Right atrium auricular region (tissue), 2 donors: ENCODE data around the gene TENM4. TPM values are rescaled to one million over a fixed set of nuclear protein-coding genes. Genes with fewer than 3 reads are reported as not detected.

ENCODE experiments used
- DNase-seq: peaks from one replicate; pipeline ENCODE4 v3.0.0-alpha.2; 2019; ENCODE audit warnings: low spot score
- H3K27ac ChIP-seq, 2 donors: fragments of 200-600 bp; sonication (generic); 1 replicate in 1 of 2; 2 replicates in 1 of 2; pipeline ENCODE4 v1.5.1; 2016 to 2019
- H3K27me3 ChIP-seq, 2 donors: fragments of 200-600 bp; sonication (generic); one replicate each; pipeline versions ENCODE4 v1.5.1 to v1.6.0; 2017 to 2019
- H3K36me3 ChIP-seq: fragments of 200-600 bp; sonication (generic); one replicate; pipeline ENCODE4 v1.5.1; 2016
- H3K4me1 ChIP-seq, 2 donors: fragments of 200-600 bp; sonication (generic); one replicate each; pipeline versions ENCODE4 v1.5.1 to v1.6.0; 2017 to 2019
- H3K4me3 ChIP-seq, 2 donors: fragments of 200-600 bp; sonication (generic); 1 replicate in 1 of 2; 2 replicates in 1 of 2; pipeline ENCODE4 v1.5.1; 2017 to 2019; ENCODE audit warnings: mild to moderate bottlenecking in 1 of 2, moderate library complexity in 1 of 2
- H3K9me3 ChIP-seq, 2 donors: fragments of 200-600 bp; sonication (generic); one replicate each; pipeline ENCODE4 v1.5.1; 2019
- CTCF ChIP-seq, 2 donors: fragments of 200-600 bp; sonication (generic); IDR thresholded peaks; one replicate each; pipeline ENCODE4 v1.5.1; 2019; ENCODE audit warnings: antibody characterized with exemption in 2 of 2
- total RNA-seq, 2 donors: library from RNA; depleted of rRNA; stranded (reverse); fragments of >200 nt; gene quantifications; one replicate each; pipeline ENCODE4 v1.1.0, GENCODE V29; 2016

Gene TENM4
- total RNA-seq, 2 donors from 2014 or later = 0.30 to 0.98 TPM

GRCh38 chr11:79388201-79388600 is 52.6 kb downstream of the TENM4 start:
- no peak for TF ChIP-seq CTCF (IDR thresholded peaks at IDR 0.05)
- Histone ChIP-seq H3K27me3 (no peaks in the 10 kb centered on the region), H3K4me1 (no peaks in the 10 kb centered on the region), H3K36me3 (no peaks in the 10 kb centered on the region), H3K9me3 (no peaks in the 10 kb centered on the region), H3K4me3 (no peak overlapping the region), H3K27ac (no peak overlapping the region)
- no peak for DNase-seq

- Histone ChIP-seq H3K4me1 (no peaks in the 10 kb centered on the region), H3K36me3 (no peaks in the 10 kb centered on the region), H3K4me3 (no peak overlapping the region), H3K27ac (no peak overlapping the region), H3K27me3 (no peaks in the 10 kb centered on the region), H3K9me3 (no peaks in the 10 kb centered on the region)
- no peak for DNase-seq
- no peak for TF ChIP-seq CTCF (IDR thresholded peaks at IDR 0.05)
Measured at GRCh38 chr11:79383874-79384273, 57.0 kb downstream of the TENM4 start.

GRCh38 chr11:79382301-79383050 is 58.4 kb downstream of the TENM4 start:
- no peaks in the 10 kb centered on the region for H3K27me3 ChIP-seq
- H3K4me1 ChIP-seq = no peaks in the 10 kb centered on the region
- no peak overlapping the region for H3K4me3 ChIP-seq
- H3K36me3 ChIP-seq = no peaks in the 10 kb centered on the region
- TF ChIP-seq CTCF (IDR thresholded peaks at IDR 0.05) = no peak
- no peak for DNase-seq
- H3K27ac ChIP-seq = no peak overlapping the region
- H3K9me3 ChIP-seq = no peaks in the 10 kb centered on the region

GRCh38 chr11:79381036-79381435 is 59.8 kb downstream of the TENM4 start:
- H3K4me1 ChIP-seq = no peaks in the 10 kb centered on the region
- H3K9me3 ChIP-seq = peaks cover 0 to 8% of the 10 kb centered on the region in 2 donors
- no peak for TF ChIP-seq CTCF (IDR thresholded peaks at IDR 0.05)
- no peak overlapping the region for H3K27ac ChIP-seq
- DNase-seq = no peak
- H3K27me3 ChIP-seq = no peaks in the 10 kb centered on the region
- no peak overlapping the region for H3K4me3 ChIP-seq
- H3K36me3 ChIP-seq = no peaks in the 10 kb centered on the region

GRCh38 chr11:79377406-79377805 is 63.4 kb downstream of the TENM4 start:
- no peaks in the 10 kb centered on the region for H3K27me3 ChIP-seq
- H3K4me3 ChIP-seq = no peak overlapping the region
- no peak for DNase-seq
- H3K4me1 ChIP-seq = no peaks in the 10 kb centered on the region
- TF ChIP-seq CTCF (IDR thresholded peaks at IDR 0.05) = no peak
- H3K9me3 ChIP-seq = peaks cover 0 to 8% of the 10 kb centered on the region in 2 donors
- no peaks in the 10 kb centered on the region for H3K36me3 ChIP-seq
- H3K27ac ChIP-seq = no peak overlapping the region
